ENCODE measurements around the gene TOPAZ1.

TOPAZ1 gene

GRCh38 chr3:44248152-44248551 lies 6.5 kb downstream of the TOPAZ1 start:
- no peak for DNase-seq

GRCh38 chr3:44252332-44252959 lies 10.8 kb downstream of the TOPAZ1 start:
- DNase-seq: no peak

DNA sequence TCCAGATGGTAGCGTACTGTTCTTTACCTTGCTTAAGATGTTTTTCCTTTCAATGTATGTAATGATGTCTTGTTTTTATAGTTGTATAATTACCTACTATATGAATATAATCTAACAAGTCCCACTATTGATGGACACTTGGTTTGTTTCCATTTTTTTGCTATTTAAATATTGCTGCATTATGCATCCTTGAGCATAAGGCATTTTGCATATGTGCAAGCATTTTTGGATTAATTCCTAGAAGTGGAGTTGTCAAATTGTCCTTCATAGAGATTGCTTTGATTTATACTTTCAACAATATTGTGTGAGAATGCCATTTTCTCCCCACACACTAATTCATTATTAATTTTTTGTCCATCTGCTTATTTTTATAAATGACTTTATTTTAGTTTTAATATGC lies 17.7 kb downstream of the TOPAZ1 start:
- no peak for DNase-seq

GRCh38 chr3:44264146-44264545 lies 22.5 kb downstream of the TOPAZ1 start:
- DNase-seq: no peak

DNA sequence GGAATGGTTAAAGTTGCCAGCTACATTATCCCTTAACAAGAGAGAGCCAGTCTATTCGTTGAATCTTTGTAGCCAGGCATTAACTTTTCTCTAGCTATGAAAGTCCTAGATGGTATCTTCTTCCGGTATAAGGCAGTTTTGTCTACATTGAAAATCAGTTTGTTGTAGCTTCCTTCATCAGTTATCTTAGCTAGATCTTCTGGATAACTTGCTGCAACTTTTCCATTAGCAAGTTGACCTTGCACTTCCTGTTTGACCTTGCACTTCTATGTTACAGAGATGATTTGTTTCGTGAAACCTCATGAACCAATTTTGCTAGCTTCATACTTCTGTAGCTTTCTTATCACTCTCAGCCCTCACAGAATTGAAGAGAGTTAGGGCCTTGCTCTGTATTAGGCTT lies 24.1 kb downstream of the TOPAZ1 start:
- DNase-seq: no peak

DNA sequence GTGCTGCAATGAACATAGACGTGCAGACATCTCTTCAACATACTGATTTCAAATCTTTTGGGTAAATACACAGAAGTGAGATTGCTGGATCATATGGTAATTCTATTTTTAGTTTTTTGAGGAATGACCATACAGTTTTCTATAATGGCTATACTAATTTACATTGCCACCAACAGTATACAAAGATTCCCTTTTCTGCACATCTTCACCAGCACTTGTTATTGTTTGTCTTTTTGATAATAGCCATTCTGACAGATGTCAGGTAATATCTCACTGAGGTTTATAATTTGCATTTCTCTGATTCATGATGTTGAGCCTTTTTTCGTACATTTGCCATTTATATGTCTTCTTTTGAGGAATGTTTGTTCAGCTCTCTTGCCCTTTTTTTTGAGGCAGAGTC lies 30.5 kb downstream of the TOPAZ1 start:
- no peak for DNase-seq

DNA sequence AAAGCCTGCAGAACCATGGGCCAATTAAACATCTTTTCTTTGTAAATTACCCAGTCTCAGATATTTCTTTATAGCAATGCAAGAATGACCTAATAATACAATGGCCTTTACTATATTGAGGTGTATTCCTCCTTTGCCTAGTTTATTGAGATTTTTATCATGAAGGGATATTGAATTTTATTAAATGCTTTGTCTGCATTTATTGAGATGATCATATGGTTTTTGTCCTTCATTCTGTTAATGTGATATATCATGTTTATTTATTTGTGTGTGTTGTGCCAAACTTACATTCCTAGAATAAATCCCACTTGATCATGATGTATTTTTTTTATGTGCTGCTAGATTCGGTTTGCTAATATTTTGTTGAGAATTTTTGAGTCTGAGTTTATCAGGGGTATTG lies 36.2 kb downstream of the TOPAZ1 start:
- no peak for DNase-seq

DNA sequence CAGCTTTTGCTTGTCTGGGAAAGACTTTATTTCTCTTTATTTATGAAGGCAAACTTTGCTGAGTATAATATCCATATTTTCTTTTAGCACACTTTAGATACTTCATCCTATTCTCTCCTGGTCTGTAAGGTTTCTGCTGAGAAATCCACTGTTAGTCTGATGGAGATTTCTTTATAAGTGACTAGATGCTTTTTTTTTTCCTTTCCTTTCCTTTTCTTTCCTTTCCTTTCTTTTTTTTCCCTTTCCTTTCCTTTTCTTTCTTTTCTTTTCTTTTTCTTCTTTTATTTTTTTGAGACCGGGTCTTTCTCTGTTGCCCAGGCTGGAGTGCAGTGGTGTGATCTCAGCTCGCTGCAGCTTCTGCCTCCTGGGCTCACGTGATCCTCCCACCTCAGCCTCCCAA lies 38.4 kb downstream of the TOPAZ1 start:
- DNase-seq: no peak

GRCh38 chr3:44280631-44281030 lies 38.9 kb downstream of the TOPAZ1 start:
- DNase-seq: no peak

DNA sequence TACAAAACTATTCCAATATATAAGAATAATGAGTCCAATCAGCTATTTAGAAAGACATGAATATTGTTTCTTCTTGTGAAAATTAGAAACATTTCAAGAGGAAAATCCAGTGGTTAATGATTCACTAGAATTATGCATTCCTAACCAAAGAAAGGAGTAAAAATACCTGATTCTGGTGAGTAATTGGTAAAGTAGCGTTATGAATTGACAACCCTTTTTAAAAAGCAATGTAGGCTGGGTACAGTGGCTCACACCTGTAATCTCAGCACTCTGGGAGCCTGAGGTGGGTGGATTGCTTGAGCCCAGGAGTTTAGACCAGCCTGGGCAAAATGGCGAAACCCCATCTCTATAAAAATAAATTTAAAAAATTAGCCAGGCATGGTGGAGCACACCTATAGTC lies 43.3 kb downstream of the TOPAZ1 start:
- no peak for DNase-seq

GRCh38 chr3:44289882-44290462 lies 48.3 kb downstream of the TOPAZ1 start:
- DNase-seq: no peak

DNA sequence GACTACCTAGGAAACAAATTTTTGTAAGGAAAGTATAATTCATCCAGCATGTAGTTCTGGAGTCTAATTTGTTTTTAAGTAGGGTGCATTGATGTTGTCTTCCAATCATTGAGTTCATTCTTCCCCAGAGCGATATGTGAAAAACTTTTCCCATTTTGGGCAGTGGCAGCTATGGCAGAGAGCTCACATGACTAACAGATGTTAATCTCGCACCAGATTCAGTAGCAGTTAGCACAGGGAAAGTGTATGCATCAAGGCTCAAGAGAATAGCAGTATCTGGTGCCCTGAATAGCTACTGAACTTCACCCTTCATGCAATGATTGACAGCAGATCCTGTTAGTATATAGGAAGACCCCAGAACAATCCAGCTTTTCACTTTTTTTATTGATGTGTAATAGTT lies 50.6 kb downstream of the TOPAZ1 start:
- no peak for DNase-seq

DNA sequence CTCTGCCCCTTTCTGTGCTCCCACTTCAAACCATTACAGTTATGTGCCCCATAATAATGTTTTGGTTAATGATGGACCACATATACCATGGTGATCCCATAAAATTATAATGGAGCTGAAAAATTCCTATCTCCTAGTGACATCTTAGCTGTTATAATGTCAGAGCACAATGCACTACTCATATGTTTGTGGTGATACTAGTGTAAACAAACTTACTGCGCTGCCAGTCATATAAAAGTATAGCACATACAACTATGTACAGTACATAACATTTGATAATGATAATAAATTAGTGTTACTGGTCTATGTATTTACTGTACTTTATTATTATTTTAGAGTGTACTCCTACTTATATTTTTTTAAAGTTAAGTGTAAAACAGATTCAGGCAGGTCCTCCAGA lies 51.3 kb downstream of the TOPAZ1 start:
- no peak for DNase-seq

DNA sequence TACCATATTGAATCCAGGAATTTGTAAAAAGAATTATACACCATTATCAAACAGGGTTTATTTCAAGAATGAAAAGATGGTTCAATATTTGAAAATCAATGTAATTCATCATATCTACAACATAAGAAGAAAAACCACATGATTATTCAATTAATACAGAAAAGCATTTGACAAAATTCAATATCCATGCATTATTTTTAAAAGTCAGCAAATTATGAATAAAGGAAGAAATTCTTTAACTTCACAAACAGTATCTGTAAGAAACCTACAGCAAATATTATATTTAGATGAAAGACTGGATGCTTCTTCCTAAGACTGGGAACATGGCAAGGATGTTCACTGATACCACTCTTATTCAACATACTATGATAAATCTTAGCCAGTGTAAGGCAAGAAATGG lies 55.6 kb downstream of the TOPAZ1 start:
- no peak for DNase-seq

- no peak for DNase-seq
Observed at GRCh38 chr3:44301746-44302145, 60.1 kb downstream of the TOPAZ1 start.

GRCh38 chr3:44309500-44309899 lies 67.8 kb downstream of the TOPAZ1 start:
- DNase-seq: no peak

DNA sequence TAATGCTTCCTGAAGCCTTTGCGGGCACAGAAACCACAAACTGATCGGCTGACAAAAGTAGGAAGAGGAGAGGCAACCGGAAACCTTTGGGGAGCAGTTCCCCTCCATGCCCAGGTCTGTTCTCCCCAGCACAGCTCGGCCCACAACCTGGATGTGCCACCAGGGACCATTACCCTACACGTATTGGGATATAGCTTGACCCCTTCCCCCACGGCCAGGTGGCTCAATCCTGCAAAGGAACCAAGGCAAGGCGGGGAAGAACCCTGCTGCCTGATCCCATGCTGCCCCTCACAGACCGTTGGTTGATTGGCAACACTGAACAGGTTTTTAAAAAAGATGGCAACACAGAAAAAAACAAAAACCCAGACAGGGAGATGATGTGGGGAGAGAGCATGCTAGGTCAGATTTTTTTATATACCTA lies 77.2 kb downstream of the TOPAZ1 start:
- DNase-seq: no peak

- DNase-seq: no peak
Observed at GRCh38 chr3:44321335-44321734, 79.6 kb downstream of the TOPAZ1 start.

GRCh38 chr3:44323341-44323955 lies 81.8 kb downstream of the TOPAZ1 start:
- peak; percentile 79 for DNase-seq

GRCh38 chr3:44324584-44324983 lies 82.9 kb downstream of the TOPAZ1 start:
- no peak for DNase-seq

DNA sequence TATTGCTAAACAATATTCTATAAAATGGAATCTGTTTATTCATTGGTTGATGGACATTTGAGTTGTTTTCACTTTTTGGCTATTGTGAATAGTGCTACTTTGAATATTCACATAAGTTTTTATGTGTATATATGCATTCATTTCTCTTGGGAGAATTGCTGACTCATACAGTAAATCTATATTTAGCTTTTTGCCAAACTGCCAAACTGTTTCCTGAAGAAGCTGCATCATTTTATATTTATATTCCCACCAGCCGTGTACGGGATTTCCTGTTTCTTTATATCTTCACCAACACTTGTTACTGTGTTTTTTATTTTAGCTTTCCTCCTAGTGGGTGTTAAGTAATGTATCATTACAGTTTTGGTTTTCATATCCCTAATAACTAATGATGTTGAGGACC lies 84.3 kb downstream of the TOPAZ1 start:
- DNase-seq: no peak

DNA sequence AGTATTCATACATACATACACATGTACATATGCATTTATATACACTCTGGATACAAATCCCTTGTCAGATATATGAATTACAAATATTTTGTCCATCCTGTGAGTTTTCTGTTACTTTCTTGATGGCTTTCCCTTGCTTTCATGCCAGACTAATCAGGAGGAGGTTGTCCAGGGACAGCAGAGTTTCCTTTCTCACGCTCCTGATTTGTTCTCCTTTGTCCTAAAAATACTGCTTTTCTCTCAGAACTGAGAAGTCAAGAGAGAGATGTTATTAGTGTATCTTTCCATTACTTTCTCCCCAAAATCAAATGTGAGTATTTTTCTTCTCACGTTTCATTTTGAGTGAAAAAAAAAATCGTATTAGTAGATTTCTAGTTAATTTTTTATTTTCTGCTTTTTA lies 84.8 kb downstream of the TOPAZ1 start:
- no peak for DNase-seq

DNA sequence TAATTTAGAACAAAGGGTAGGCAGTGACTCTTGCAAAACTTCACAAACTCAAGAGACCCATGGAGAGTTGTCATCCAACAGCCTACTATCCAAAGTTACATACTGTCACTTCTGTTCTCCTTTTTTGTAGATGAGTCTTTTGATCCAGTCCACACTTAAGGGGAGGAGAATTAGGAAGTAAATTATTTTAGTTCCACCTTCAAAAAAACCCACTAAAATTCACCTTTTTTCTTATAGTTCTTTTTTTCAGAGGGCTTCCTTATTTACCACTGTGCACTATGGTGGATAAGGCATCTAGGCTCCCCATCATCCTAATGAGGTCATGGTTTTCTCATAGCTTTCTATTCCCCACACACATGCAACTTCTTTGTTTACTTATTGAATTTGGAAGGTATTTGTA lies 88.3 kb downstream of the TOPAZ1 start:
- no peak for DNase-seq

GRCh38 chr3:44330444-44330843 lies 88.8 kb downstream of the TOPAZ1 start:
- no peak for DNase-seq

DNA sequence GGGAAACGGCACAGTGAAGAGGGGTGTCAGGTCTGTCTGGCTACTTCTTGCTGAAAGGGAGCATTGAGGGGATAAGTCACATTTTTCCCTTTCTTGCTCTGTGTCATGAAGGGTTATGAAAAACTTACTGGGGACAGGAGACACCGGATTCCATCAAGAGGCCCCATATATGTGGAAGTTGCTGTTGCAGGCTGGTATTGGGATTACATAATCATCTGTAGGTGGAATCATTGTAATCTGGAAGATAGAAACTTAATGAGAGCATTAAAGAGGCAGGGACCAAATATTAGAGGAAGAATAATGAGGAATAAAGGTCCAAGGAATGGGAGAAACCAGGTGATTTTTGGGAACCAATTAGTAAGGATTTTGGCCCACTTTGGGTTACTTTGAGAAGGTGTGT lies 92.6 kb downstream of the TOPAZ1 start:
- no peak for DNase-seq
